GM21423 (cell line): ENCODE data around the gene GNG12.

Experiments
- ATAC-seq: cut with Tn5 transposase; IDR thresholded peaks from one replicate; pipeline ENCODE4 v1.9.1; 2021; ENCODE audit warnings: mild to moderate bottlenecking, moderate library complexity; ENCODE audit not compliant: unreplicated experiment

The GNG12 gene

DNA sequence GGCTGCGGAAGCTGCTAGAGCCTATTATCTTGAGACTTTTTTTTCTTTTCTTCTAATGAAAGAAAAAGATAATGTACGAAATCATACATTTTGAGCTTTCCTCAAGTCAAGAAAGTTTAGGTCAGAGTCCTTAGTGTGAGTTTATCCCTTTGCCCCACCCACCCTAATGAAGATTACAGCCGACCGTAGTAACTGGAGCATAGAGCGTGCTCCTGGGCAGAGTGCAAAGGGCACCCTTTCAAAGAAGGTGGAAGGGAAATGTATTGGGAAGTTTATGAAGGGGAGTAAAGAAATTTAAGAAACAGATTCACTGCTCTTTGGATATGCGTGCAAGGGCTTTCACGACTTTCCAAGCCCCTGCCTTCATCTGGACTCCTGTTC lies 17.2 kb downstream of the GNG12 start:
- ATAC-seq: no peak

DNA sequence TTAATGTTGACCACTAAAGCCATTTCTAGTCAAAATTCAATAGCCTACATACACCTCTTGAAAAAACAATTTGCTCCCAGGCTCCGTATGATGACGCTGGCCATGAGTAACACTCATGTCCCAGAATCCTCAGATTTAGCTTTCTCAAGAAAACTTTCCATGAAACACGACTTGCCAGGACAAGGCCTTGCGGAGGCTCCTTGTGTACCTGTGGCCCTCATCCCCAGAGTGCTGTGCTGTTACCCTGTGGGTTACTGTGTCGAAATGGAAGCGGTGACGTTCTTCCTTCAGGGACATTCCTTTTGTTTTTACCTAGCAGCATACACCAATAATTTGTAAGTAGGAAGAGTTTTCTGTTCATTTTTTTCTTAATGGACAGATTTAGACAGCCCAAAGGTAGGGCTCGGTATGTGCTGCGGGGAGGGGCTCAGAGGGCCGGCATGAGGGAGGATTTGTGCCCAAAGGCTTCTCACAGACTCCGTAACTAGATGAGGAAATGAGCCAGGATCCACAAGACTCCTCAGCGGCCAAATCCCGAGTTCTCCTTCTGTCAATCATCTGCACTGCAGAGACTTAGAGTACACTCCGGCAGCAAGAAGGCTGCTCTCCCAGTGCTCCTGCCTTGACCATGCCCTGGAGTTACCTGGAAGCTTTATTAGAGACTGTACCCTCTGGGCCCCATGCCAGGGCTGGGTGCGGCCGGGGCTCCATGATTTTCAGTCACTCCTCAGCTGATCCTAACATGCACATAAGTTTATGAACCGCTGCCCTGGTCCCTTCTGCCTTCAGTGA lies 17.8 kb downstream of the GNG12 start:
- no peak for ATAC-seq

- ATAC-seq: no peak
These were observed 19.0 kb downstream of the GNG12 start for GRCh38 chr1:67814121-67814772.

GRCh38 chr1:67812226-67812625 lies 21.0 kb downstream of the GNG12 start:
- no peak for ATAC-seq

- no peak for ATAC-seq
These were observed 21.5 kb downstream of the GNG12 start for GRCh38 chr1:67811781-67812180.

DNA sequence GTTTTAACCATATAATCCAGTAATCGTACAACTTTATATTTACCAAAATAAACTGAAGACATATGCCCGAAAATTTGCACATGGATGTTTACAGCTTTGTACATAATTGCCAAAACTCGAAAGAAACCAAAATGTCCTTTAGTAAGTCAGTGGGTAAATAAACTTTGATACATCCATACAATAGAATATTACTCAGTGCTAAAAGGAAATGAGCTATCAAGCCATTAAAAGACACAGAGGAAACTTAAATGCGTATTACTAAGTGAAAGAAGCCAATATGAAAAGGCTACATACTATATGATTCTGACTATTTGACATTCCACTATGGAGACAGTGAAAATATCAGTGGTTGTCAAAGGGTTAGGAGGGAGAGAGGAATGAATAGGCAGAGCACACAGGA lies 23.4 kb downstream of the GNG12 start:
- ATAC-seq: no peak

DNA sequence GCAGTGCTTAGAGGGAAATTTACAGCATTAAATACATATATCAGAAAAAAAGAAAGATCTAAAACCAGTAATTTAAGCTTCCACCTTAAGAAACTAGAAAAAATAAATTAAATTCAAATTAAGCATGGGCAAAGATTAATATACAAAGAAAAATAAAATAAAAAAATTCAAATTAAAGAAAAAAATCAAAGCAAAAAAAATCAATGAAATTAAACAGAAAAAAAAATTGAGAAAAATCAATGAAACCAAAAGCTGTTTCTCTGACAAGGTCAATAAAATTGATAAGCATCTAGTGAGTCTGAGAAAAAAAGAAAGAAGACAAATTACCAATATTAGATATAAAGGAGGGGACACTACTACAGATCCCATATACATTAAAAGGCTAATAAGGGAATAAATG lies 26.0 kb downstream of the GNG12 start:
- no peak for ATAC-seq

DNA sequence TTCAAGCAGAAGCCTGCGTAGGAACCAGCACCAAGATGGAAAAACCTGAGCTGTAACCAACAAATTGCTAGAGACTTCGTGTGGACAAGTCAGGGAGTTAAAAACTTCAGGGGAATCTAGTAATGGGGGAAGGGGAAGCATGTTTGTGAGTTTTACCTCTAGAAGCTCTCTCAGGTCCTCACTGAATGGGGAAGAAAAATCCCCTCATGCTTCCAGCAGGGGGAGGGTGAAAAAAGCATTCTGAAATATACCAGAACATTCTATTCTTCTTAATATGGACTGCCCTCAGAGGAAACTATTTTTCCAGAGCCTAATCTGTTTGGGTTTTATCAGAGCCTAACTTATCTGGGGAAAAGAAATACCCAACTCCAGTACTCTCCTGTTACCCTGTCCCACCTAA lies 28.6 kb downstream of the GNG12 start:
- no peak for ATAC-seq

DNA sequence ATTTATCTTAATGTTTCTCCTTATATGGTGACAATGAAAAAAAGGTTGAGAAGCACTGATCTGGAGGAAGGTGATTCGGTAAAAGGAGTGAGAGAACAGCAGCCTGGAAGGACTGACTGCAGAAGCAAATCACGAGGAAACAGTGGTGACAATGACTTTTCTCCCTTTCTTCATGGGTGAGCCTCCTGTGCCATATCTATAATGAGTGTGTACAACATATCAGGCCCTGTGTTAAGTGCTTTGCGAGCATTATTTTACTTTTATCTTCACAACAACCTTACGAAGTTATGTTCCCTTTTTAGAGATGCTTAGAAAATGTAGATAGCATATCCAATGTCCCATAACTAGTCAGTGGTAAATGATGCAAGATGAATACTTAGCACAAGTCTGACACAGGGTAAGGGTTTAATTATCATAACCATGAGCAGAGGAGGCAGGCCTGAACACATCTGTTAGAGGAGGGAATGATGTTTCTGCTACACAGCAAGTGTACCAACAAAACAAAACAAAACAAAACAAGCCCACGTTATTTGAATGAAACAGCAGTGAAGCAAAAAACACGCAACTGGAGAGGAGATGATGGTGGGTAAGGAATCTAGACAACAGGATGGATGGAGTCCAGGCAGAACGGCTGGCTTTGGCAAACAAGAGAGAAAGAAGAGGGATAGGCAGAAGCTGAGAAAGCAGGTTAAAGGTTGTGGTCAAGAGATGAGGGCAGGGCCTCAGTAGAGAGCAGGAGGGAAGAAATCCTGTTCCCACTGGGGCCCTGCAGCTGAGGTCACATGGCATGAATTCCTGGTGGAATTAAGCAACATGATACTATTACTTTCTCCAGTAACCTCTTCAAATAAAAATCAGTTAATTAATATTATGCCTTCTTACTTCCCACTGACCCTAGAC lies 29.6 kb downstream of the GNG12 start:
- ATAC-seq: no peak

- no peak for ATAC-seq
These were observed 30.7 kb downstream of the GNG12 start for GRCh38 chr1:67802565-67802964.

DNA sequence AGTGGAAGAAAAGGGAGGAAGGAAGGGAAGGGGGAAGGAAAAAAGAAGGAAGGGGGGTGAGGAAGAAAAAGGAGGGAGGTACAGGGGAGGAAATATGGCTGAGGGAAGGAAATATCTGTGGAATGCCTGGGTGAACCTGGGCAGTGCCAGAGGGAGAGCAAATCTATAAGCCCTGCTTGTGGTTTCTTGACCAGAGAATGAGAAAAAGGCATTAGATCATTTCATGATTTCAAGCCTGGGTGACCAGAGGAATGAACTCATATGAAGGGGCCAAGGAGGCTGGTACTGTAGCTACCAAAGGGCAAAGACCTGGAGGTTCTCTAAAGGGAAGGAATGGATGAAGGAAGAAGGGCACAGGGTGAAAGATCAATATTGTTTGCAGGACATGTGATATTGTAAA lies 31.4 kb downstream of the GNG12 start:
- no peak for ATAC-seq

GRCh38 chr1:67795179-67795912 lies 37.9 kb downstream of the GNG12 start:
- ATAC-seq: no peak

- ATAC-seq: no peak
These were observed 39.7 kb downstream of the GNG12 start for GRCh38 chr1:67793562-67793961.

DNA sequence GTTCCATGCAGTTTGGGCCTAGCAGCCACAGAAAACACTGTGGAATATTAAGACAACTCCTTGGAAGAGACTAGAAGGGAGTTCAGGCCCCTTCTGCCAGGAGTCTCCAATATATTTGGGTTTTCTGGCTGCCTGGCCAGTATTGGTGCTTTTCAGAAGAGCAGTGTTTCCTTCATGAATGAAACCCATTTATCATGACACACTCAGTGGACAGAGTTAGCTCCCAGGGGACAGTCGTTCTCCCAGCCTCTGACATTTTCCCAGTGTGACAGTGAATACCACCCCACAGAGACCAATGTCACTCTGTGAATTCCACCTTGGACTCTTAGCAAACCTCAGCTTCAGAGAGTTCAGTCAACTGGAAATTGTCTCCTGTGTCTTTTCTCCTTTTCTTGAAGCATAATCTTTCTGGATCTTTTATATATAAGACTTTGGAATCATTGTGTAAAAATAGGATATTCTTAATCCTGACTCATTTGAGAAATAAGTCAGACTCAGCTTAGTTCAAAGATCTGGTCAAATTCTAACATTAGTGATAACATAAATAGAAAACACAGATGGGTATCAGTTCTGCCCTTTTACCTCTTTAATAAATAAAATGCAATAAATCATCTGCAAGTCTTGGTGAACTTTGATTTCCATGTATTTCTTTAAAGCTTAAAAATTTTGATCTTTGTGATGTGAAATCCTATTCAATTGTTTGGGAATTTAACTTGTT lies 40.4 kb downstream of the GNG12 start:
- no peak for ATAC-seq

- ATAC-seq: no peak
These were observed 41.2 kb downstream of the GNG12 start for GRCh38 chr1:67792103-67792502.

DNA sequence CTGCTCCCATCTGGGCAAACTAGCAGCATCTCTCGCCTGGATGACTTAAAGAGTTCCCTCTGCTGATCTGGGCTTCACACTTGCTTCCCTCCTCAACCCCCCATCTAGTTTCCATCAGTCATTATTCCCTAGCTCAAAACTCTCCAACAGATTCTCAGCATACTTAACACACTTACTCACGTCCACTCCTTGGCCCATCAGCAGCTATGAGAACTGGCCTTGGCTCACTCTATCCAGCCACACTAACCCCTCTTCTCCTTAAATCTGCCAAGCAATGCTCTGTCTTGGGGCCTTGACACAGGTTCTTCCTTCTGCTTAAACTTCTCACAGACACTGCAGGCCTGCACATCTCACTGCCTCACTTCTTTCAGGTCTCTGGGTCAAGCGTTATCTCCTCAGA lies 41.6 kb downstream of the GNG12 start:
- ATAC-seq: no peak

- no peak for ATAC-seq
These were observed 42.0 kb downstream of the GNG12 start for GRCh38 chr1:67791261-67791660.

DNA sequence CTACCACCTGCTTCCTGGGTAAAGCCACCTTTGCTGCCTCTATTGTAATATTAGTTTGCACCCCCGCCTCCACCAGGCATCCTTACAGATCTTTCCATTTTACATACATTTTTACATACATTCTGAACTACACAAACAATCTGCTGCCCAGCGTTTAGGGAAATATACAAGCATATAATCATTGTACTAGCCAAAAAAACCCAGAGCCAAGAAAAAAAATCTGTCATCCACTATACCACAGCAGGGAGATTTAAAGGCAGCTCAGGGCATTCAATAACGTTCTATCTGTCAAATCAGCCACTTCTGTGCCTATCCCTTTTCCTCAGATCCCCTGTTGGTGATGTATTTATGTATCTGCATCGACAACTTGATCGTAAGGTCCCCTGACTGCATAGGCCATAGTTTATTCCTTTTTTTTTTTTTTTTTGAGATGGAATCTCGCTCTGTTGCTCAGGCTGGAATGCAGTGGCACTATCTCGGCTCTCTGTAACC lies 43.0 kb downstream of the GNG12 start:
- ATAC-seq: no peak

GRCh38 chr1:67789551-67789950 lies 43.7 kb downstream of the GNG12 start:
- ATAC-seq: no peak

DNA sequence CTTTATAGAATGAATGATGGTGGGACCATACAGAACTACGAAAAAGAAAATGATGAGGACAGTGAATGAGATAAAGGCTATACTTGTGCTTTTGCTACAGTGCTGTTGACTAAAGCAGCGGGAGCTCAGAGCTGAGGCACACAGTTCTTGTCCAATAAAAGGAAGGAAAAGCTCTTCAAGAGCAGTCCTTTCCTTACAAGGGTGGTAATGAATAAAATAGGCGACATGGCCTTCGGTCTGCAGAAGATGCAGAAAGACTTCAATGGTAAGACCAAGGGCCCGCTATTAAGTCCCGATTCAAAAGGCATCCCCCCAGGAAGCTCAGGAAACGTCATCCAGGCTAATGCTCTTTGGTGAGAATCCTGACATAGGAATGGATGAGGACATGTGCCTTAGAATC lies 44.4 kb downstream of the GNG12 start:
- ATAC-seq: no peak
